Heart left ventricle (tissue), 16 donors: ENCODE results near the gene BAX. TPM values are rescaled to one million over a fixed set of nuclear protein-coding genes. Genes with fewer than 3 reads are reported as not detected.

Source experiments
- ATAC-seq, 4 donors: fragments of 200-7000 bp; cut with Tn5 transposase; one replicate each; pipeline ENCODE4 v1.9.1; 2020 to 2022; ENCODE audit warnings: moderate library complexity in 4 of 4, mild to moderate bottlenecking in 3 of 4, moderate number of reproducible peaks in 1 of 4
- DNase-seq, 5 donors: peaks; one replicate each; pipeline ENCODE4 v3.0.0-alpha.2; 2020
- H3K27ac ChIP-seq, 12 donors: fragments of 200-600 bp; sonication (generic) in 4 of 12; one replicate each; pipeline versions ENCODE4 v1.5.0 to v1.8.0; 2016 to 2022; ENCODE audit warnings: mild to moderate bottlenecking in 2 of 12
- H3K27me3 ChIP-seq, 9 donors: fragments of 200-600 bp; sonication (generic) in 2 of 9; one replicate each; pipeline versions ENCODE4 v1.5.1 to v1.8.0; 2016 to 2022; ENCODE audit warnings: mild to moderate bottlenecking in 3 of 9
- H3K36me3 ChIP-seq, 9 donors: fragments of 200-600 bp; sonication (generic) in 2 of 9; one replicate each; pipeline versions ENCODE4 v1.5.0 to v1.8.0; 2018 to 2022; ENCODE audit warnings: mild to moderate bottlenecking in 2 of 9
- H3K4me1 ChIP-seq, 12 donors: fragments of 200-600 bp; sonication (generic) in 4 of 12; one replicate each; pipeline versions ENCODE4 v1.5.0 to v1.8.0; 2016 to 2022; ENCODE audit warnings: mild to moderate bottlenecking in 3 of 12
- H3K4me3 ChIP-seq, 12 donors: fragments of 200-600 bp; sonication (generic) in 4 of 12; one replicate each; pipeline versions ENCODE4 v1.5.0 to v1.8.0; 2017 to 2022; ENCODE audit warnings: mild to moderate bottlenecking in 9 of 12, moderate library complexity in 4 of 12
- H3K9me3 ChIP-seq, 12 donors: fragments of 200-600 bp; sonication (generic) in 4 of 12; one replicate each; pipeline versions ENCODE4 v1.5.0 to v1.8.0; 2016 to 2022; ENCODE audit warnings: mild to moderate bottlenecking in 1 of 12
- CTCF ChIP-seq, 12 donors: fragments of 200-600 bp; sonication (generic) in 4 of 12; IDR thresholded peaks; one replicate each; pipeline versions ENCODE4 v1.5.0 to v1.8.0; 2018 to 2022; ENCODE audit warnings: antibody characterized with exemption in 12 of 12, mild to moderate bottlenecking in 5 of 12
- POLR2A ChIP-seq, 2 donors: fragments of 450-650 bp; IDR thresholded peaks; one replicate each; pipeline ENCODE4 v1.6.1; 2017; ENCODE audit warnings: antibody characterized with exemption in 2 of 2, mild to moderate bottlenecking in 2 of 2, moderate library complexity in 2 of 2
- WGBS, 4 donors: extraction: QIAGEN DNeasy Blood & Tissue Kit in 2 of 4; methylation state at CpG; one replicate each; pipeline versions ENCODE4 v1.1.5 to v1.1.7; 2013 to 2018; 5-methylcytosine and 5-hydroxymethylcytosine counted together
- intact Hi-C, 10 donors: fragments of 100-400 bp; cut with DNase I; formaldehyde crosslinking; loops; one replicate each; pipeline versions ENCODE4 v1.11.1 to v1.14.2; 2022
- polyA plus RNA-seq, 2 donors: library from polyadenylated mRNA; stranded (reverse); fragments of 200-250 nt; gene quantifications; one replicate each; pipeline ENCODE4 v1.2.3, GENCODE V29; 2013
- total RNA-seq, 9 donors: library from RNA; depleted of rRNA in 2 of 9; stranded (reverse); fragments of >200 nt in 2 of 9; fragmentation: NEBNext Ultra II Directional in 3 of 9; extraction: Animal tissue kit (Norgen Biotek cat#: 25700) in 3 of 9; gene quantifications; one replicate each; pipeline versions ENCODE4 v1.1.0 to v1.2.4, GENCODE V29; 2016 to 2023
- donor health status: ischemic (EF 13 %, LVEDD 7.1; RV severe dilation, severe dysfunction).
- donor health status: healthy with polysubstance abuse.
- donor health status: DM: no; HTN: yes; CAD: no.
- donor health status: DM: no; HTN: no; CAD: no.
- donor health status: ischemic (EF 25% LVEDD 6.9; RV normal size, moderate dysfunction).
- donor health status: ischemic (EF 25% LVEDD 5.7; RV mildly dilated, moderate dysfunction).
- donor health status: healthy.
- donor health status: DM: yes; HTN: yes; CAD: no.
- donor health status: ischemic (EF 35%, LVEDD 5.7; RV mildly dilated, moderate dysfunction).
- donor health status: nonischemic (EF 11% LVEDD 7.7; RV severe dilation, severe dysfunction).
- donor health status: DM: yes; HTN: yes; CAD: no.
- donor health status: PGD.
- donor health status: ischemic (EF 29% LVEDD 5.4; RV normal size, mild dysfunction).
- donor health status: nonischemic (EF 23%, LVEDD 6.1; RV moderate dilation, normal function).

The BAX gene
- total and polyA plus RNA-seq, 11 donors, result 17.9 to 68.4 (median 23.1) TPM

DNA sequence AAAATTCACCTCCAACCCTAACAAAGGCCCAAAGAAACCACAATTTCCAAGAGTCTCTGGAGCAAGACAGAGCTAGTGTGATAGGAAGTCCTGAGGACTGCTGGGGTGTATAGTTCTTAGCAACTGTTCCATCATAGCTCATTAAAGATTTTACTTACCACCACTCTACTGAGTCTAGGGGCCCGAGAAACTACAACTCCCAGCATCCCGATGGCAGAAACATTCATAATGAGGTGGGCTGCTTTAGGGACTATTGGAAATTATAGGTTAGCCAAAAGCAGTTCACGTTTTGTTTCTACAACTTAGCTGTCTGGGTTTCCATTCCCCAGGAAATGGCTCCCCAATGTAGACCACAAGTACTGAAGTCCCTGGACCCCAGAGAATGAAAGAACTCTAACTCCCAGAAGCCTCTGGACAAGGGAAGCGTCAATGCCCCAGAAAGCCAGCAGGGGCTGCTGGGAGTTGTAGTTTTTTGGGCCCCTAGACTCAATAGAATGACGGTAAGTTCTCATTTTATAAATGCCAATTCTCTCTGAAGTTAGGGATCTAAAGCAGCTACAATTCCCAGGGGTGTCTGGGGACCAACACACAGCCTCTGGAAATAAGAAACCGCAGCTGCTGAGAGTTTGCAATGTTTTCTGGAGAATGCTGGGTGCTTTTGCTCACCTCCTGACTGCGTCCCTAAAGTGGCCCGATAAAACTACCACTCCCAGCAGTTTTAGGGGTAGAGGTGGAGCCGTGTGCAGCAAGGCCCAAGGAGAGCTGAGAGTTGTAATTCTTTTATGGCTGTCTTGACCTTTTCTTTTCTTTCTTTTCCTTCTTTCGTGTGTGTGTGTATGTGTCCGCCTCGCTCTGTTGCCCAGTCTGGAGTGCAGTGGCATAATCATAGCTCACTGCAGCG lies 21.5 kb downstream of the BAX start:
- Histone ChIP-seq H3K9me3 (no peaks in the 10 kb centered on the region), H3K36me3 (peaks cover 0 to 84% (median 73%) of the 10 kb centered on the region in 9 donors), H3K4me1 (peaks cover 0 to 33% (median 14%) of the 10 kb centered on the region in 12 donors), H3K4me3 (no peak overlapping the region), H3K27ac (peak overlapping the region in 3 of 12 donors; percentile 90 to 94 (median 90)), H3K27me3 (no peaks in the 10 kb centered on the region)
- DNase-seq, result no peak
- intact Hi-C loops, result loop anchor here in 2 of 10 donors (10.0 kb wide), 2 partner anchors 181 to 331 kb away; partner anchors contain the start of gene CA11 (in 1 of the 2)
- 88 to 90% (median 89%) methylated on average over 13 of the region's 13 CpGs for WGBS, 4 donors
- no peak for ATAC-seq
- TF ChIP-seq POLR2A (IDR thresholded peaks at IDR 0.05), result no peak
- TF ChIP-seq CTCF (IDR thresholded peaks at IDR 0.05), result peak in 3 of 12 donors; percentile 7 to 28 (median 13)

- Histone ChIP-seq H3K4me3 (no peak overlapping the region), H3K27ac (peak overlapping the region in 10 of 12 donors; percentile 83 to 98 (median 88)), H3K27me3 (no peaks in the 10 kb centered on the region), H3K36me3 (peaks cover 0 to 83% (median 74%) of the 10 kb centered on the region in 9 donors), H3K9me3 (no peaks in the 10 kb centered on the region), H3K4me1 (peaks cover 0 to 29% (median 14%) of the 10 kb centered on the region in 12 donors)
- TF ChIP-seq CTCF (IDR thresholded peaks at IDR 0.05) (no peak), POLR2A (IDR thresholded peaks at IDR 0.05) (no peak)
- WGBS, 4 donors, result 72 to 88% (median 80%) methylated on average over 2 of the region's 2 CpGs
- no peak for DNase-seq
- ATAC-seq, result no peak
- intact Hi-C loops, result loop anchor here in 2 of 10 donors (10.0 kb wide), 2 partner anchors 182 to 332 kb away; partner anchors contain the start of gene CA11 (in 1 of the 2)
Measured at GRCh38 chr19:48977061-48977460, 22.4 kb downstream of the BAX start.

- peak overlapping the region in 8 of 12 donors; percentile 28 to 66 (median 39) for H3K27ac ChIP-seq
- no peaks in the 10 kb centered on the region for H3K27me3 ChIP-seq
- H3K4me3 ChIP-seq, result no peak overlapping the region
- H3K36me3 ChIP-seq, result peaks cover 0 to 84% (median 78%) of the 10 kb centered on the region in 9 donors
- 91 to 94% (median 92%) methylated on average over 8 to 9 of the region's 9 CpGs for WGBS, 4 donors
- no peaks in the 10 kb centered on the region for H3K9me3 ChIP-seq
- no peak for DNase-seq
- intact Hi-C loops, result no loop called here
- H3K4me1 ChIP-seq, result peaks cover 0 to 26% (median 14%) of the 10 kb centered on the region in 12 donors
- no peak for ATAC-seq
- no peak for TF ChIP-seq CTCF (IDR thresholded peaks at IDR 0.05)
- TF ChIP-seq POLR2A (IDR thresholded peaks at IDR 0.05), result no peak
Measured at GRCh38 chr19:48982280-48982679, 27.6 kb downstream of the BAX start.

DNA sequence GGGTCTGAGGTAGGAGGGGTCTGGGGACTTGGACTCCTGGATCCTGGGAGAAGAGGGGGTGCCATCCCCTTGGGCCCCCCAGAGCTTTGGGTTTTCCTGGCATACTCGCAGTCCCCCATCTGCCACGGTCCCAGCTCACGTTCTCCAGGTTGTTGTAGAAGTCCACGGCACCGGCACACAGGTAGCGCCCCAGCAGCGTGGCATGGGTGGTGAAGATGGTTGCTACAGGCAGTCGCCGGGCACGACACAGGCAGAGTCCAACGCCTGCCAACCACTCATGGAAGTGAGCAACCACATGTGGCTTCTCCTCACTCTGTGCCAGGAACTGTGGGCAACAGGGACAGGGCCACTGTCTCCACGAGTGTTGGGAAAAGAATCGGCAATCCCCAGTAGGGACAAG lies 31.0 kb downstream of the BAX start:
- Histone ChIP-seq H3K27ac (no peak overlapping the region), H3K36me3 (peaks cover 0 to 89% (median 81%) of the 10 kb centered on the region in 9 donors), H3K4me3 (no peak overlapping the region), H3K9me3 (no peaks in the 10 kb centered on the region), H3K27me3 (no peaks in the 10 kb centered on the region), H3K4me1 (peaks cover 0 to 23% (median 11%) of the 10 kb centered on the region in 12 donors)
- DNase-seq (no peak), ATAC-seq (no peak)
- intact Hi-C loops, result no loop called here
- TF ChIP-seq CTCF (IDR thresholded peaks at IDR 0.05) (no peak), POLR2A (IDR thresholded peaks at IDR 0.05) (no peak)
- 72 to 90% (median 83%) methylated on average over 10 to 13 of the region's 13 CpGs for WGBS, 4 donors
